ENCODE data around the gene LILRB5.
"Not testable (repeated sequence)": the region's sequence is repeated elsewhere in the genome, so short reads cannot be mapped to it uniquely, and the experiment has no call there.

Gene LILRB5

DNA sequence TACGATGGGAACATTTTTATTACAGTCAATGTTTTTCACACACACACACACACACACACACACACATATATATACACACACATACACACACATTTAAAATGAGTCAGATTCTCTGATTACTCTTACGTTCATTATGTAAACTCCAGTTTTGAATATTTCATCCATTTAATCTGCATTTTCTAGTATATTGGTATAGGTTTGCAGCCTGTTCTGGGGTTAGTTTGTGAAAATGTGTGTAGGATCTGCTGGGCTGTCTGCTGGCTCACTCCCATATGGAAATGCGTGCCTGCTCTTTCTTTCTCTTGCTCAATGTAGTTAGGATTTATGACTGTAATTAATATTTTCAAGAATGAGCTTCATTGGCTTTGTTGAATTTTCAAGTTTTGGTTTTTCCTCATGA, 16.7 kb upstream of the LILRB5 start:
- Histone ChIP-seq H3K23ac (ENCODE audit: low read length) (no peak overlapping the region), H2BK5ac (ENCODE audit: low read length) (no peak overlapping the region), H3K18ac (ENCODE audit: low read length) (no peak overlapping the region), H3K79me2 (ENCODE audit: control insufficient read depth, insufficient read depth, low read length) (no peaks in the 10 kb centered on the region), H3K9ac (ENCODE audit: low read length) (no peak overlapping the region), H3K56ac (ENCODE audit: low read length) (no peak overlapping the region), H3K36me3 (ENCODE audit: control insufficient read depth, insufficient read depth, low read length) (no peaks in the 10 kb centered on the region), H2BK120ac (ENCODE audit: low read depth, low read length) (no peak overlapping the region), H3K4ac (ENCODE audit: low read depth, low read length) (no peak overlapping the region), H2BK15ac (replicated peaks; ENCODE audit: low read depth) (no peak overlapping the region), H3K4me3 (ENCODE audit: low read length) (no peak overlapping the region), H4K5ac (ENCODE audit: low read length) (no peak overlapping the region), H2AK5ac (ENCODE audit: low read length) (no peak overlapping the region), H3K27me3 (ENCODE audit: insufficient read depth, low read length, poor library complexity) (no peaks in the 10 kb centered on the region), H3K79me1 (ENCODE audit: low read length) (no peaks in the 10 kb centered on the region), H4K8ac (ENCODE audit: low read depth, low read length) (no peak overlapping the region), H3K4me2 (ENCODE audit: low read length) (no peak overlapping the region), H3K27ac (ENCODE audit: low read depth, low read length) (no peak overlapping the region), H3K4me1 (ENCODE audit: control insufficient read depth, low read depth, low read length) (no peaks in the 10 kb centered on the region)
- no CpG with 5 or more reads among the region's 3 CpGs for WGBS (ENCODE audit: extremely low coverage, insufficient coverage, low lambda C conversion rate)
- DNase-seq: no peak

DNA sequence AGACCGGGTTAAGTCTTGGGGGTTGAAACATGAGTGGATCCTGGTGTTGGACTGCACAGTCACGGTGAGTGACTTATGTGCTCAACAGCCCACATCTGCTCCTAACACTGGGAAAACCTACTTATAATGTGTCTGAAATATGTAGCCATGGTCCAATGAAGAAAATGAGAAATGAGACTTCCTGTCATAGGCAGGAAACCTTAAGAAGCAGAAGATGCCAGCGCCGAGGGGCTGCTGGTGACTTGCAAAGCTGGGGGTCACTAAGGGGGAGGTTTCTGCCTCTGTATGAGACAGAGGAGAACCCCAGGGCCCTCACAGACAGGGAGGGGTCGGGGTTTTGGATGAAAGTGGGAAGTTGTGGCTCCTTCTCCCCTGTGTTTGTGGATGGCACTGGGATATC, 15.1 kb upstream of the LILRB5 start:
- not testable (repeated sequence) for H2BK15ac ChIP-seq (replicated peaks; ENCODE audit: low read depth); H3K79me1 ChIP-seq (ENCODE audit: low read length); H3K27me3 ChIP-seq (ENCODE audit: insufficient read depth, low read length, poor library complexity); H3K36me3 ChIP-seq (ENCODE audit: control insufficient read depth, insufficient read depth, low read length); H3K4me2 ChIP-seq (ENCODE audit: low read length); H3K79me2 ChIP-seq (ENCODE audit: control insufficient read depth, insufficient read depth, low read length); H3K4me1 ChIP-seq (ENCODE audit: control insufficient read depth, low read depth, low read length); H3K18ac ChIP-seq (ENCODE audit: low read length); H3K9ac ChIP-seq (ENCODE audit: low read length); H4K5ac ChIP-seq (ENCODE audit: low read length); H2BK120ac ChIP-seq (ENCODE audit: low read depth, low read length); H3K27ac ChIP-seq (ENCODE audit: low read depth, low read length); H3K23ac ChIP-seq (ENCODE audit: low read length); H2AK5ac ChIP-seq (ENCODE audit: low read length); H3K56ac ChIP-seq (ENCODE audit: low read length); H3K4me3 ChIP-seq (ENCODE audit: low read length); H2BK5ac ChIP-seq (ENCODE audit: low read length); H4K8ac ChIP-seq (ENCODE audit: low read depth, low read length); DNase-seq; H3K4ac ChIP-seq (ENCODE audit: low read depth, low read length)
- WGBS (ENCODE audit: extremely low coverage, insufficient coverage, low lambda C conversion rate): no CpG with 5 or more reads among the region's 5 CpGs

DNA sequence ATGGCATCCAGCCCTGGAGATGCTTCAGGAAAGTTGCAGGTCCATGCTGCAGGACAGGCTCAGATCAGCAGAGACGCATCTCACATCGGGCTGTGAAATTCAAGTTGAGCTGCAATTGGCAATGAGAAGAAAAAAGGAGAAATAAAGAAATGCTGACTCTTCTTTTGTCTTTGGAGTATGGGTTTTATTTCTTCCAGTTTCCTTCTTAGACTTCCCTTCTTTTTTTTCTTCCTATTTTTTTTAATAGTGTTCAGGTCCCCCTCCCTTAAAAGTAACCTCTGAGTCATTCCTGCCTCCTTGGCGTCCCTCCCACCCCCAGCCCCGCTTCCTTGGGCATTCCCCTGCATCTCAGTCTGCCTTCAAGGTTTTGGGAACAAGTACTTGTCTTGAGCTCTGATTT, 14.5 kb upstream of the LILRB5 start:
- H2BK120ac ChIP-seq (ENCODE audit: low read depth, low read length); H3K36me3 ChIP-seq (ENCODE audit: control insufficient read depth, insufficient read depth, low read length); H3K27me3 ChIP-seq (ENCODE audit: insufficient read depth, low read length, poor library complexity); H3K79me2 ChIP-seq (ENCODE audit: control insufficient read depth, insufficient read depth, low read length); H3K18ac ChIP-seq (ENCODE audit: low read length); H4K8ac ChIP-seq (ENCODE audit: low read depth, low read length); DNase-seq; H3K4me1 ChIP-seq (ENCODE audit: control insufficient read depth, low read depth, low read length); H3K4me2 ChIP-seq (ENCODE audit: low read length); H3K4ac ChIP-seq (ENCODE audit: low read depth, low read length); H3K4me3 ChIP-seq (ENCODE audit: low read length); H3K23ac ChIP-seq (ENCODE audit: low read length); H2BK5ac ChIP-seq (ENCODE audit: low read length); H2BK15ac ChIP-seq (replicated peaks; ENCODE audit: low read depth); H3K79me1 ChIP-seq (ENCODE audit: low read length); H4K5ac ChIP-seq (ENCODE audit: low read length); H3K9ac ChIP-seq (ENCODE audit: low read length); H3K27ac ChIP-seq (ENCODE audit: low read depth, low read length); H2AK5ac ChIP-seq (ENCODE audit: low read length); H3K56ac ChIP-seq (ENCODE audit: low read length): not testable (repeated sequence)
- WGBS (ENCODE audit: extremely low coverage, insufficient coverage, low lambda C conversion rate): no CpG with 5 or more reads among the region's 4 CpGs

DNA sequence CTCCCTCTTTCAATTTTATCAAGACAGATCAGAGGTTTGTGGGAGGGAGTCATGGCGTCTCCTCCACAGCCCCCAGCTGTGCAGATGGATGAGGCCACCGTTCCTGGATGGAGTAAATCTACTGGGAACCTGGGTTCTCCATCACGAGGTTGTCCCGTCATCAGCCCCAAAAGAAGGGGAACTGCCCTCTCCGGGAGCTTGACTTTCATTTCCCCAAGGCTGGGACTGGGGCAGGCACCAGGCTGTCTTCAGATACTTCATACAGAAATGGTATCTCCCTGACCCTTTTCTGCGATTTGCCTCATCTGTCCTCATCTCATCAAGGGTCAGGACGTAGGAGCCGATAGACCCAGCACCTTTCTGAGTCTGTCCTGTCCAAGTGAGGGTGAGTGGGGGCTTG, 14.0 kb upstream of the LILRB5 start:
- Histone ChIP-seq H4K8ac (ENCODE audit: low read depth, low read length) (no peak overlapping the region), H3K27ac (ENCODE audit: low read depth, low read length) (no peak overlapping the region), H3K27me3 (ENCODE audit: insufficient read depth, low read length, poor library complexity) (no peaks in the 10 kb centered on the region), H3K23ac (ENCODE audit: low read length) (no peak overlapping the region), H4K5ac (ENCODE audit: low read length) (no peak overlapping the region), H3K9ac (ENCODE audit: low read length) (no peak overlapping the region), H3K79me2 (ENCODE audit: control insufficient read depth, insufficient read depth, low read length) (no peaks in the 10 kb centered on the region), H3K4me1 (ENCODE audit: control insufficient read depth, low read depth, low read length) (no peaks in the 10 kb centered on the region), H2BK5ac (ENCODE audit: low read length) (no peak overlapping the region), H3K79me1 (ENCODE audit: low read length) (no peaks in the 10 kb centered on the region), H3K4me3 (ENCODE audit: low read length) (no peak overlapping the region), H3K18ac (ENCODE audit: low read length) (no peak overlapping the region), H3K4me2 (ENCODE audit: low read length) (no peak overlapping the region), H2AK5ac (ENCODE audit: low read length) (no peak overlapping the region), H3K36me3 (ENCODE audit: control insufficient read depth, insufficient read depth, low read length) (no peaks in the 10 kb centered on the region), H2BK15ac (replicated peaks; ENCODE audit: low read depth) (no peak overlapping the region), H2BK120ac (ENCODE audit: low read depth, low read length) (no peak overlapping the region), H3K4ac (ENCODE audit: low read depth, low read length) (no peak overlapping the region), H3K56ac (ENCODE audit: low read length) (no peak overlapping the region)
- DNase-seq: no peak
- no CpG with 5 or more reads among the region's 8 CpGs for WGBS (ENCODE audit: extremely low coverage, insufficient coverage, low lambda C conversion rate)

DNA sequence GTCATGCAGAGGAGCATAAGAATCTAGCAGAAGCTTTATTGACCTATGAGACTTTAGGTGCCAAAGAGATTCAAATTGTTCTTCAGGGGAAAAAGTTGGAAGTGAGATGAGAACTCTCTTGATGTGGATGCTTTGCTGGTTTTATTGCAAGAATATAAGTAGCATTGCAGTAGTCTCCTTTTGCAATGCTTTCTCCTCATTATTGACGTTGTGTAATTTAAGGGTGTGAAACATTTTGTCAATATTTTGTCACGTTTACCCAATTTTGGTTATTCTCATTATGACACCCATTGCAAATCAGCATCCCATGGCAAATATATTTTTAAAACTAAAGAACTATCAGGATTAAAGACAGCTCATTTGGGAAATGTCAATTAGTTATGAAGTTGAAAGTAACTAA, 11.9 kb upstream of the LILRB5 start:
- Histone ChIP-seq H2AK5ac (ENCODE audit: low read length) (no peak overlapping the region), H4K8ac (ENCODE audit: low read depth, low read length) (no peak overlapping the region), H2BK120ac (ENCODE audit: low read depth, low read length) (no peak overlapping the region), H2BK15ac (replicated peaks; ENCODE audit: low read depth) (no peak overlapping the region), H3K27ac (ENCODE audit: low read depth, low read length) (no peak overlapping the region), H3K9ac (ENCODE audit: low read length) (no peak overlapping the region), H3K23ac (ENCODE audit: low read length) (no peak overlapping the region), H3K4ac (ENCODE audit: low read depth, low read length) (no peak overlapping the region), H3K4me3 (ENCODE audit: low read length) (no peak overlapping the region), H3K79me1 (ENCODE audit: low read length) (no peaks in the 10 kb centered on the region), H3K79me2 (ENCODE audit: control insufficient read depth, insufficient read depth, low read length) (no peaks in the 10 kb centered on the region), H3K56ac (ENCODE audit: low read length) (no peak overlapping the region), H3K36me3 (ENCODE audit: control insufficient read depth, insufficient read depth, low read length) (no peaks in the 10 kb centered on the region), H2BK5ac (ENCODE audit: low read length) (no peak overlapping the region), H3K4me2 (ENCODE audit: low read length) (no peak overlapping the region), H3K27me3 (ENCODE audit: insufficient read depth, low read length, poor library complexity) (no peaks in the 10 kb centered on the region), H3K4me1 (ENCODE audit: control insufficient read depth, low read depth, low read length) (no peaks in the 10 kb centered on the region), H3K18ac (ENCODE audit: low read length) (no peak overlapping the region), H4K5ac (ENCODE audit: low read length) (no peak overlapping the region)
- DNase-seq: no peak
- WGBS (ENCODE audit: extremely low coverage, insufficient coverage, low lambda C conversion rate): no CpG with 5 or more reads among the region's 2 CpGs

DNA sequence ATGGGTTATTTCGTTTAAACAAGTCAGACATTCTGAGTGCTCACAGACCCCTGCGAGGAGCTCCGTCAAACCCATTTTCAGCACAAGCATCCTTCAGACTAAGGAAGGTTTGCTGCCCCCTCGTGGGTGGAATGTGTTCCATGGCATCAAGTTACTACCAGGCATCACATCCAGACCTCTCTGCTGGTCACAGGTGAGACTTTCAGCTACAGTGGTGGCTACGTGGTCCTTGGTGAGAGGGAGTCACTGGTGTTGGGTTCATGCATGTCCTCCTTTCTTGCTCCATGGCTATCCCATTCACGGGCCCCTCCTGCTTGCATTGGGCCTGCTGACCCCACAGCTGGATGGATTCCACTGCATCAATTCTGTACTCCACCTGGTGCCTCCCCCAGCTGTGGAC, 9.1 kb upstream of the LILRB5 start:
- no CpG with 5 or more reads among the region's 6 CpGs for WGBS (ENCODE audit: extremely low coverage, insufficient coverage, low lambda C conversion rate)
- no peaks in the 10 kb centered on the region for H3K27me3 ChIP-seq (ENCODE audit: insufficient read depth, low read length, poor library complexity)
- DNase-seq: peak; percentile 92
- H3K56ac ChIP-seq (ENCODE audit: low read length): no peak overlapping the region
- no peak overlapping the region for H2BK15ac ChIP-seq (replicated peaks; ENCODE audit: low read depth)
- H3K18ac ChIP-seq (ENCODE audit: low read length): no peak overlapping the region
- no peak overlapping the region for H3K4me2 ChIP-seq (ENCODE audit: low read length)
- no peak overlapping the region for H3K27ac ChIP-seq (ENCODE audit: low read depth, low read length)
- H3K4me1 ChIP-seq (ENCODE audit: control insufficient read depth, low read depth, low read length): no peaks in the 10 kb centered on the region
- H4K5ac ChIP-seq (ENCODE audit: low read length): no peak overlapping the region
- H3K9ac ChIP-seq (ENCODE audit: low read length): no peak overlapping the region
- no peaks in the 10 kb centered on the region for H3K79me2 ChIP-seq (ENCODE audit: control insufficient read depth, insufficient read depth, low read length)
- no peak overlapping the region for H4K8ac ChIP-seq (ENCODE audit: low read depth, low read length)
- no peak overlapping the region for H2BK120ac ChIP-seq (ENCODE audit: low read depth, low read length)
- H2BK5ac ChIP-seq (ENCODE audit: low read length): no peak overlapping the region
- H3K4me3 ChIP-seq (ENCODE audit: low read length): no peak overlapping the region
- H3K23ac ChIP-seq (ENCODE audit: low read length): no peak overlapping the region
- H2AK5ac ChIP-seq (ENCODE audit: low read length): no peak overlapping the region
- H3K36me3 ChIP-seq (ENCODE audit: control insufficient read depth, insufficient read depth, low read length): no peaks in the 10 kb centered on the region
- no peak overlapping the region for H3K4ac ChIP-seq (ENCODE audit: low read depth, low read length)
- H3K79me1 ChIP-seq (ENCODE audit: low read length): no peaks in the 10 kb centered on the region
